HUDEP-2 (cell line): Measurements from ENCODE around the gene SMAD3.
A peak's percentile ranks its signal among the peaks of the same experiment; 100 is the strongest.
"Not testable (repeated sequence)": the region's sequence is repeated elsewhere in the genome, so short reads cannot be mapped to it uniquely, and the experiment has no call there.

Experiments used
- DNase-seq, 76 experiments: peaks; one replicate each; lab custom pipeline; 2025; ENCODE audit not compliant: unreplicated experiment in 76 of 76; lab: John Stamatoyannopoulos, UW

Gene SMAD3

DNA sequence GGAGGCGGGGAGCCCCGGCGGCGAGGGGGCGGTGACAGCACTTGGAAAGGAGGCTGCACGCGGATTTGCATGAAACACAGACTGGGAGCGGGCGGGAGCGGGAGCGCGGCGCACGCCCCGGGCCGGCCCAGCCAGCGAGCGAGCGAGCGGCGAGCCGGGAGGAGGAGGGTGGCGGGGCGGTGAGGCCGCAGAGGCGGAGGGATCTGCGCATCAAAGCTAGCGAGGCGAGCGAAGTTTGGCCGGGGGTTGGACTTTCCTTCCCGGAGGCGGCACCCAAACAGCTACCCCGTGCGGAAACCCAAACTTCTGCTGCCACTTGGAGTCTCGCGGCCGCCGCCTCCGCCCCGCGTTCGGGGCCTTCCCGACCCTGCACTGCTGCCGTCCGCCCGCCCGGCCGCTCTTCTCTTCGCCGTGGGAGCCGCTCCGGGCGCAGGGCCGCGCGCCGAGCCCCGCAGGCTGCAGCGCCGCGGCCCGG, at the start of gene SMAD3:
SMAD3 (plus strand) TSS at position 72 of the 475 bp plus-strand sequence. CDS start 553 bp downstream, outside the sequence.
- DNase-seq = peak in 69 of 76 experiments; percentile 30 to 86 (median 68)

DNA sequence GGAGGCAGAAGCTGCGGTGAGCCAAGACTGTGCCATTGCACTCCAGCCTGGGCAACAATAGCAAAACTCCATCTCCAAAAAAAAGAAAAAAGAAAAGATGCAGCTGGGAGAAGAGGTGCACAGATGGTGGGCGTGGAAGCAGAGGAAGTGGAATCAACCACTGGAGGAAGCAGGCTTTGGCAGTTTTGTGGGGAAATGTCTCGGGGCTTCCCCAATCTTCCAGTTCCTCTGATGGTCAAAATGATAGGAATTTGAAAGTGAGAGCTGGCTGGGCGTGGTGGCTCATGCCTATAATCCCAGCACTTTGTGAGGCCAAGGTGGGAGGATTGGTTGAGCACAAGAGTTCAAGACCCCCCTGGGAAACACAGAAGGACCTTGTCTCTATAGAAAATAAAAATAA, 48.1 kb upstream of the SMAD3 start:
- no peak for DNase-seq

DNA sequence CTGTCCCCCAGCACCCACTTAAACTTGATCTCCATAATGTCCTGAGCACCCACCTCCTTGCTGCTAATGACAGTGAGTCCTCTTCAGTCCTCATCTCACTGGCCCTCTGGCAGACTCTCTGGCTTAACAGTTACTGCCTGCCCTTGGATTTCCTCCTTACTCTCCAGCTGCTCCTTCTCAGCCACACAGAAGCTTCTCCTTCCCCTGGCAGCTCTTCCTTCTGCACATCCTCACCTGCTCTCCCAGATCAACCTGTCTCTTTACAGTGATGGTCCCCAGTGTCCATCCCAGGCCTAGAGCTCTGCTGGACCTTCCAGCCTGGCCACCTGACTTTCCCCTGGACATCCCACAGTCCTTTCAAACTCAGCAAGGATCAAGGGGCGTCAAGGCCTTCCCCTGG, 47.4 kb upstream of the SMAD3 start:
- DNase-seq = no peak

DNA sequence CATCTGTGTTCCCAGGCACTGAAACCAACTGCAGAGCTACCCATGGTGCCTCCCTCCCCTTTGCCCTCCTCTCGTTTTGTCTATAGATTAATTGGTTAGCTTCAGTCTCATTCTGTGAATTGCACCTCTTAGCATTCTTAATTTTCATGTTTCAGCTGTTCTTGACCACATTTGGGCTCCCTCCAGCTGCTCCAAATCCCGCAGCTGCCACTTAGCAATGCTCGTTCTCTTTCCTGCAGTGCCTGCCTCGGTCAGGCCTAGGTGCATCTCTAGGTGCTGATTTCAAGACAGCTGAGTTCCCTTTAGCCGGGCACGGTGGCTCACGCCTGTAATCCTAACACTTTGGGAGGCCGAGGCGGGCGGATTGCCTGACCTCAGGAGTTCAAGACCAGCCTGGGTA, 47.0 kb upstream of the SMAD3 start:
- no peak for DNase-seq

DNA sequence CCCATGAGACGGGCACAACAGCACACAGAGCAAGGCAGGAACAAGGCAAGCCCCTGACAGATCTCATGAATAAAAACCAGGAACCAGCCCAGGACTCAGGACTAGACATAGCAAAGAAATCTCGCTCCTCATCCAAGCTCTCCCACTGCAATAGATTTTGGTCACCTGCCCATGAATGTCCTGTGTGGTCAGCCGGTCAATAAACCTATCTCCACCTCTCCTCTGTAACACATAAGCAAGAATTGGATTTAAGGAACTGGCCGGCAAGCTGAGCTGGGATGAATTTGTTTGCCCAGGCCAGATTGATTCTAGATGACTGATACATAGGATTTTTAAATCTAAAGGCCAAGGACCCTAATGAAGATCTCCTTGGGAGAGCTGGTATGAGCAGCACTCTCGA, 46.3 kb upstream of the SMAD3 start:
- no peak for DNase-seq

DNA sequence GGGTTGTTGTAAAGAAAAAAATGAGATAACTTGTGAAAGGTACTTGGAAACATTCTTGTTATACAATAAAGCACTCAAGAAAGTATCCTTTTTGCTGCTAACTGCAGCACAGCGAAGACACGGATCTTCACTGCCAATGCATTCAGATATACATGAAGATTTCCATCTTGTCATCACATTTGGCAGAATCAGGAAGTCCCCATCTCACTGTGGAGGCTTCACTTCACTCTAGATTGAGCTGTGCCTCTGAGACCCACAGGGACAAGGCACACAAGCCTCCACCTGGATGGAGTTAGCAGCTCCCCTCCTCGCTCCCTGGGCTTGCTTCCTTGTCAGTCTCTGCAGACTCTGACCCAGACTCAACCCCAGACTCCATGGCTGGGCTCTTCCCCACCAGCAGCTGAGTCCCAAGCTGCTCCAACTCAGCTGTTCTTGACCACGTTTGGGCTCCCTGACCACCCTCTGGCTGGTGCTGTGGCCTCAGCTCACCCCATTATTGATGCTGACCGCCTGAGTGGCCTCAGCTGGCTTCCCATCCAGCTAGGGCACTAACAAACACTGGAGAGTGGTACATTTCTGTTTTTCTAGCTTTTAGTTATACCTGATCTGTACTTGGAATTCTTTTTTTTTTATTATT, 45.4 kb upstream of the SMAD3 start:
- no peak for DNase-seq

DNA sequence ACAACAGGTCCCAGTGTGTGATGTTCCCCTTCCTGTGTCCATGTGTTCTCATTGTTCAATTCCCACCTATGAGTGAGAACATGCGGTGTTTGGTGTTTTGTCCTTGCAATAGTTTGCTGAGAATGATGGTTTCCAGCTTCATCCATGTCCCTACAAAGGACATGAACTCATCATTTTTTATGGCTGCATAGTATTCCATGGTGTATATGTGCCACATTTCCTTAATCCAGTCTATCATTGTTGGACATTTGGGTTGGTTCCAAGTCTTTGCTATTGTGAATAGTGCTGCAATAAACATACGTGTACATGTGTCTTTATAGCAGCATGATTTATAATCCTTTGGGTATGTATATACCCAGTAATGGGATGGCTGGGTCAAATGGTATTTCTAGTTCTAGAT, 44.7 kb upstream of the SMAD3 start:
- not testable (repeated sequence) for DNase-seq

DNA sequence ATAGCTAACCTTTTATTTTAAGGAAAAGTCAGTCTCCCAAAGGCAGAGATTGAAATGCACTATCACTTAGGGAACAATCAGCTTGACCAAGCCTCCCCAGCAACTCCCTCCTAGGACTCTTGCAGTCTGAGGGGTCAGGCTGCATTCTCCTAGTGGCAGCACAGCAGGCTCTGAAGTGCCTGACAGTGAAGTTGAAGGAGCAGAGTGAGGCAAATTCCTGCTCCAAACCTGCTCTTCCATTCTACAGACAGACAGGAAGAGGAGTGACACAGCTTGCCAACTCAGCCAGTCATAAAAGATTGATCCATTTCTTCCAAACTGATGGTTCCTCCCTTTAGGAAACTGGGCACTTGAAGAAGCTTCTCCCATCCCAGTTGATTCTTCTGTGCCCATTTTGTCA, 43.9 kb upstream of the SMAD3 start:
- DNase-seq = no peak

DNA sequence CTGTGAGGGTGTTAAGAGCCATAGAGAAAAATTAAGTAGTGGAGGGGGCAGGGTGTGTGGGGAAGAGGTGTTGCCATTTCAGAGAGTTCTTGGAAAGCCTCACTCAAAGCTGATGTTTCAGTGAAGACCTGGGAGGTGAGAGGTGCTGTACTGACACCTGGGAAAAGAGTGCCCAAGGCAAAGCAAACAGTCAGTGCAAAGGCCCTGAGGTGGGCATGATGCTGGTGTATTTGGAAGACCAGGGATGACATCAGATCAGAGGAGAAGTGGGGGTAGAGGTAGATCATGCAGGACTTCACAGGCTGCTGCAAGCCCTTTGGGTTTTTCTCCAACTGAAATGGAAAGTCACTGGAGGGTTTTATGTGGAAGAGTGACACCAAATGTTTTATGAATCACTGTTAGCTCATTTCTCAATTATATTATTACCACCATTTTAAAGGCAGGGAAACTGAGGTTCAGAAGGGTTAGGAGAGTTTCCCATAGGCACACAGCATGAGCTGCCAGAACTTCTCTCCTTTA, 42.8 kb upstream of the SMAD3 start:
- DNase-seq = no peak

DNA sequence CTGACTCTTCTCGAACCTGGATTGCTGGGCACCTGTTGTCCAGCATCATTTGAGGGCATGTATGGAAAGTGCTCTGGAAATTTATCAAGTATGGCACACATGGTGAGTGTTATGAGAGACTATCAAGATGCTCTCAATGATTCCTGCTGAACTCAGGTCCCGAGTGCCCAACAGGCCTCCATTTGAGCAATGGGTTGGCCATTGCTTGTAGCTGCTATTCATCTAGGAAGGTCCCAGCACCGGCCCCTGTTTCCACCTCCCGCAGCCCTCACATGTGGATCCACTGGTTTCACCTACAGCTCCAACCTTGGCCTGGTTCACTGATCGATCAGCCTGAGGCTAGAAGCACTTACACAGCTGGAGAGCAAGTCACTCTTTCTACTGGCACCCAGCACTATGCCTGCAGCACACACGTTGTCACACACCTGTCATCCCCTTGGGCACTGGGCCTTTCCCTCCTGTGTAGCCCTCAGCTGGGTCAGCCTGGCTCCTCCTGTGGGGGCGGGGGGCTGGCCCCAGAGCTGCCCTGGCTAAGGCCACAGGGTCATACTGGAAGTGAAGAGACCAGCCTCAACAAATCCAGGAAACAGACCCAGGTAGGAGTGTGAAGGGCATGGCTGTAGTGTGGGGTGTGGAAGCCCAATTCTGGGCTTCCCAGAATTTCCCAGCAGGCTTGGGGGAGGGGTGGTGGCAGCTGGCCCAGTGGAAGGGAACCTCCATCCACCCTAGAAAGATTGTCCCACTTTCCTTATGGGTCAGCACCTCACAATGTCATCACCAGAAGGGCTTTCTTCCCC, 41.7 kb upstream of the SMAD3 start:
- DNase-seq = no peak

DNA sequence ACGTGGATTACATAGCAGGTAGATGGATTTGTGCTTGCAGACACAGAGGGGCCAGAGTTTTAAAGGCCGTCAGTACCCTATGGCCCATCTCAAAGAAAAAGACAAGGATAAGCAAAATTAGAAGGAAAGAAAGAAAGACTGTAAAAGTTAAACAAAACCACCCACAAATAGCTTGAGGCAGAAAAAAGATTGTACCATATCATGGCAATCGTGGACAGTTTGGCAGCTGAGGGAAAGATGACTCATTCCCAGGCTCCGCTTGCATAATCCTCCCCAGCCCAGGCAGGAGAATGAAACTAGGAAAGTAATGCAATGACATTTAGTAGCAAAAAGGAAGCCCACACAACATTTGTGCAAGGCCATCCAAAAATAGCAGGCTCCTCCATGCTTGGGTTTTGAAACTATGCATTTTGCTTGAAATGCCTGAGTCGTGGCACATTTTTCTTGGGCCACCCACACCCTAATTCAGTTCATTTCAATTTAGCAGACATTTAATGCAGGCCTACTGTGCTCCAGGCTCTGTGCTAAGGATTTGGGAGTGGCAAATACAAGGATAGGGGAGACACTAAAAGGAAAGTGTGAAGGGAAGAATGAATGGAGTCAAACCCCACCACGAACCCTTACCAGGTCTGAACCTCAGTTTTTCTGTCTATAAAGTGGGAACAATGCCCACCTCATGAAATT, 40.9 kb upstream of the SMAD3 start:
- DNase-seq = peak in 54 of 76 experiments; percentile 4 to 64 (median 37)

DNA sequence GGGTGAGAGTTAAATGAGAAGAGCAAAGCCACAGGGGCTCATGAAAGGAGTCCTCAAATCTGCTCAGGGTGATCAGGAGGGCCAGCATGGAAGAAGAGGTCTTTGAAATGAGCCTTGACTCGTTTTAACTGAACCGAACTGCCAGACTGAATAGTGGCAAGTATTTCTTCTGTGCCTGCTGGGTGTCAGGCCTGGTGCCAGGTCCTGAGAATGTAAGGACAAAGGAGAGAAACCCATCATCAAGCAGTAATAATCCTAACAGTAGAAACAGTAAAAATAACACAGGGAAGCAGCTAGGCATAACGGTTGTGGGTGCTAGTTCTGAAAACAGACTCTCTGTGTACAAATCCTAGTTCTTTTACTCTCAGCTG, 40.4 kb upstream of the SMAD3 start:
- DNase-seq = no peak

DNA sequence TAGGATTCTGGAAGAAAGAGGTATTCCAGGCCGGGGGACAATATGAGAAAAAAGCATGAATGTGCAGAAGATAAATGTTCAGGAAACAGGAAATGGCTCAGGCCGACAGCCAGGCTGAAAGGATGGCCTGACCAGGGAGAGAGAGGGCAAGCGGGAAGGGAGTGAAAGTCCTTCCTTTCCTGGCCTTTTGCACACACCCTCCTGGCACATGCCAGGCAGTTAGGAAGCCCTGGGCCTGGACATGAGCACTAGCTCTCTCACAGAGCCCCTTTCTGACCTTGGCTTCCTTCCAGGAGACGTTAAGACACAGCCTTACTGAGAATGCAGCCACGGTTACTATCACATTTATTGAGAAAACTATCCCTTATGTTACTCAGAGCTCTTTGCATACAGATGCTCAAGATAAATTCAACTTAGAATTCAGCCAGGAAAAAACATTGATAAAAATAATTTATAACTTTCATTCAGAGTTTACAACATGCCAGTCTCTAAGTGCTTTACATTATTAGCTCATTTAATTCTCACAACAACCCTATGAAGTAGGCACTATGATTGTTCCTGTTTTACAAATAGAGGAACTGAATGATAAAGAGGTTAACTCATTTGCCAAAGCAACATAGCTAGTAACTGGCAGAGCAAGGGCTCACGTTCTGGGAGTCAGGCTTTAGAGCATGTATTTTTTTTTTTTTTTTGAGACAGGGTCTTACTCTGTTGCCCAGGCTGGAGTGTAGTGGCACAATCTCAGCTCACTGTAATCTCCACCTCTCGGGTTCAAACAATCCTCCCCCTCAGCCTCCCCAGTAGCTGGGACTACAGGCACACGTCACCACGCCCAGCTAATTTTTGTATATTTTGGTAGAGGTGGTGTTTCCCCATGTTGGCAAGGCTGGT, 39.4 kb upstream of the SMAD3 start:
- DNase-seq = peak in 35 of 76 experiments; percentile 1 to 58 (median 19)

DNA sequence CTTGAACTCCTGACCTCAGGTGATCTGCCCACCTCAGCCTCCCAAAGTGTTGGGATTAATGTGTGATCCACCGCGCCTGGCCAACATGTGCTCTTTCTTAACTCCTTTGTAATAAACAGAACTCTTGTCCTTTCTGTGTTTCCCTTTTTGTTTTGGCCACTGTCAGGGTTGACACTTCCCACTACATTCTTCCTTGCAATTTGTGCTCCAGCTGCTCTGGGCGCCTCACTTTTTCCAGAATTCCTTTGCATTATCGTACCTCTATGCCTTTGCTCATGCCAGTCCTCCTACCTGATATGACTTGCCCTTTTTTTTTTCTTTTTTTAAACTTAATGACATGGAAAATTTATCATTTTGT, 38.8 kb upstream of the SMAD3 start:
- DNase-seq = no peak

DNA sequence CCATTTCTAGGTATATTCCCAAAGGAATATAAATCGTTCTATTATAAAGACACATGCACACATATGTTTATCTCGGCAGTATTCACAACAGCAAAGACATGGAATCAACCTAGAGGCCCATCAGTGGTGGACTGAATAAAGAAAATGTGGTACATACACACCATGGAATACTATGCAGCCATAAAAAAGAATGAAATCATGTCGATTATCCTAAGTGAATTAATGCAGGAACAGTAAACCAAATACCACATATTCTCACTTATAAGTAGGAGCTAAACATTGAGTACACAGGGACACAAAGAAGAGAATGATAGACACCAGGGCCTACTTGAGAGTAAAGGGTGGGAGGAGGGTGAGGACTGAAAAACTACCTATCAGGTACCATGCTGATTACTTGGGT, 37.0 kb upstream of the SMAD3 start:
- not testable (repeated sequence) for DNase-seq

DNA sequence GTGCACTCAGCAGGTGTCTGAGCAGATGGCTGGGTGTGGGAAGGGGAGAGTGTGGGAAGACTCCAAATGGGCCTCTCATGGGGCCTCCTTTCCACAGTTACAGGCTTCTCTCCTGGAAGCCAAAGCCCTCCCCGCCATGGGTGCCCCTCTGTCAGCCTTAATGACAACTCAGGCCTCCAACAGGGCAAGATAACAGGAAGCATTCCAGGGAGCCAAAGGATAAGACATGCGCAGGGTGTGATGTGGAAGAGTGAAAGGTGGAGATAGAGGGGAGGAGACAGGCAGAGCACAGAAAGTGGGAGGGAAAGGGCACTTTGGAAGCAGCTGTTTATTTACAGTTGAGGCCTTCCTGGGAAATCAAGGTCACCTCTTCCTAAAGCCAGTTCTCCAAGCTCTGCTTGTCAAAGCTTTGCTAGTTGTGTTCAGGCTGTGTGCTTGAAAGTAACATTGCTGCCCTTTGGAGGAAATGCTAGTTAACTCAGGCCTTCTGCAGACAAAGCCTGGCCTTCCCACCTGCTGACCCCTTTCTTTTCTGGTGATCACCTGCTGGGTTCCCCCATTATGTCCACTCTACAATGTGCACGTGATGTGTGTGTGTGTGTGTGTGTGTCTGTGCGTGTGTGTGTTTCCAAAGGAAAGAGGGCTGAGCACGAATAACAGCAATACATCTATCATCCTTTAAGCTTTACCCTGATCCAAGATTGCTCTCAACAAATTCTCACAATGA, 35.2 kb upstream of the SMAD3 start:
- no peak for DNase-seq

DNA sequence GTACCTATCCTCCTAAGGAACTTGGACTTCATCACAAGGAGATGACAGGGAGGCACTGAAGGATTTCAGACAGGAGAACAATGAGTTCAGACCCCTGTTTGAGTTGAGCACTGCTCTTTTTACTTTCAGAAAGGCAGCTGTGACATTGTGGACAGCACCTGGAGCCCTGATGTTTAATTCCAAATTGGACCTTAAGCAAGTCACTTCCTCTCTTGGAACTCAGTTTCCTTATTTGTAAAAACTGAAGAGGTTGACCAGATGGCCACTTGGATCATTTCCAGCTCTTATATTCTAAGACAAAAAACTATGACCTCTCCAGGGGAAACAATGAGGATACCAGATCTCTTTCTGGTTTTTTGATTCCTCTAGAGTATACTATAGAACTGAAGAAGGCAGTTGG, 34.1 kb upstream of the SMAD3 start:
- DNase-seq = no peak

DNA sequence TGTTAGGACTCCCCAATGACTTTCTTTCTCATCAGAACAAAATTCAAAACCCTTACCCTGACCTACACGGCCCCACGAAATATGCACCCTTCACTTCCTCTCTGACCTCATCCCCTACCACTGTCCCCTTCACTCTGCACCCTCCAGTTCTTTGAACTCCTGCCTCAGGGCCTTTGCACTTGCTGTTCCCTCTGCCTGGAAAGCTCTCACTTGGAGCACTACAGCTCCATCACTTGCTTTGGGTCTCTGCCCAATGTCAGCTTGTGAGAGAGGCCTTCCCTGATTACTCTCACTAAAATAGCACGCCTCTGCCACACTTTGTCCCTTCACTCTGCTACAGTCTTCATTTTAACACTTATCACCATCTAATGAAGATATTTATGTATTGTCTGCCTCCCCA, 32.8 kb upstream of the SMAD3 start:
- no peak for DNase-seq

DNA sequence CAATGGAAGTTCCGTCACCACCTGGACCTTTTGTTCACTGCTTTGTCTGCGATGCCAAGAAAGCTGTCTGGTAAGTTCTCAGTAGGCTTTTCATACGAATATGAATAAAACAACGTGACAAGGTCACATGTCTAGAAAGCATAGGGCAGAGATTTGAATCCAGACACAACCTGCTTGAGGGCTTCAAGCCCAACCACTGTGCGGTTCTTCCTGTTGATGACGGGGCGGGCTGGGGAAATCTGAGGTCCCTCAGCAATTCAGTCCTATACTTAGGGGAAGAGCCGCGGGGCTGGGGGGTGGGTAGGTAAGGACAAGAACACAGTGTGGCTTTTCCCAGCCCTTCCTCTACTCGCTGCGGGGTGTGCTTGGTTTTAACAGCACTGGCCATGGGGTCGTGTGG, 32.4 kb upstream of the SMAD3 start:
- DNase-seq = no peak

DNA sequence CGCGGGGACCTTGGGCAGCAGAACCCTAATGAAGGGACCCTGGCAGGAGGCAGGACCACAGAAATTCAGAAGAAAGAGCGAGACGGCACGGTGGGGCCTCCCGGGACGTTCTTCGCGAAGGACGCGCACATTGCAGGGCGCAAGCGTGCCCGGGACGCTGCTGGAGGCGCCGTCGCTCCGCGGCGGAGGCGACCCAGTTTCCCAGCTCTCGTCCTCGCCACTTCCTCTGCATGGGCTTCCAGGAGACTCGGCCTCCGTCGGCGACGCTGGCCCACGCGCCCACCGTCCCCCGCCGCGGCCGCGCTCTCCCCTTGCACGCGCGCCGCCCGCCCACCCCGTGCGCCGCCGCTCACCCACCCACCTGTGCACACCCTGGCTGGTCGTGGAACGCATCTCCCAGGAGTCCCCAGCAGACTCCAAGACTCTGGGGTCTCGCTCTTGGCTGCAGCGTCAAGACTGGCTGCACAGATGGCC, 31.8 kb upstream of the SMAD3 start:
- DNase-seq = no peak
